GM12873 (cell line): Measurements from ENCODE around the gene NLK.

Experiments used
- CTCF ChIP-seq: IDR thresholded peaks from 2 replicates; pipeline ENCODE4 v1.5.1; 2012; ENCODE audit warnings: low read depth, mild to moderate bottlenecking, moderate library complexity, low read length, control low read depth; ENCODE audit not compliant: insufficient read depth; ENCODE audit errors: missing control alignments

The NLK gene

GRCh38 chr17:28154214-28154613 lies 111.7 kb downstream of the NLK start:
- no peak for TF ChIP-seq CTCF

- no peak for TF ChIP-seq CTCF
Observed at GRCh38 chr17:28159004-28159403, 116.5 kb downstream of the NLK start.

GRCh38 chr17:28159924-28160323 lies 117.4 kb downstream of the NLK start:
- no peak for TF ChIP-seq CTCF

GRCh38 chr17:28160610-28161009 lies 118.1 kb downstream of the NLK start:
- TF ChIP-seq CTCF, result no peak

GRCh38 chr17:28161311-28161710 lies 118.8 kb downstream of the NLK start:
- TF ChIP-seq CTCF, result no peak

- TF ChIP-seq CTCF, result no peak
Observed at GRCh38 chr17:28166478-28166877, 124.0 kb downstream of the NLK start.

GRCh38 chr17:28169621-28170349 lies 127.3 kb downstream of the NLK start:
- TF ChIP-seq CTCF, result no peak
